Measurements from ENCODE around the gene ERVFRD-1.
"Not testable (repeated sequence)": the region's sequence is repeated elsewhere in the genome, so short reads cannot be mapped to it uniquely, and the experiment has no call there.

The ERVFRD-1 gene

GRCh38 chr6:11128608-11129007, 17.1 kb upstream of the ERVFRD-1 start:
- no peak for DNase-seq

GRCh38 chr6:11126876-11127275, 15.4 kb upstream of the ERVFRD-1 start:
- DNase-seq = no peak

GRCh38 chr6:11123978-11124377, 12.5 kb upstream of the ERVFRD-1 start:
- DNase-seq = no peak

GRCh38 chr6:11122380-11122779, 10.9 kb upstream of the ERVFRD-1 start:
- DNase-seq = no peak

- no peak for DNase-seq
Observed at GRCh38 chr6:11121851-11122250, 10.3 kb upstream of the ERVFRD-1 start.

- no peak for DNase-seq
Observed at GRCh38 chr6:11120271-11121005, 8.9 kb upstream of the ERVFRD-1 start.

- DNase-seq = peak; percentile 61
Observed at GRCh38 chr6:11115808-11116536, 4.4 kb upstream of the ERVFRD-1 start.

- DNase-seq = no peak
Observed at GRCh38 chr6:11113038-11113437, 1.5 kb upstream of the ERVFRD-1 start.

- DNase-seq = no peak
Observed at GRCh38 chr6:11111769-11112437, 378 bp upstream of the ERVFRD-1 start.

GRCh38 chr6:11108726-11109125, 2.8 kb downstream of the ERVFRD-1 start:
- no peak for DNase-seq

GRCh38 chr6:11103065-11103464, 8.5 kb downstream of the ERVFRD-1 start:
- no peak for DNase-seq

- no peak for DNase-seq
Observed at GRCh38 chr6:11101417-11101816, 10.1 kb downstream of the ERVFRD-1 start.

- no peak for DNase-seq
Observed at GRCh38 chr6:11098004-11098403, 13.5 kb downstream of the ERVFRD-1 start.

- no peak for DNase-seq
Observed at GRCh38 chr6:11097476-11097875, 14.0 kb downstream of the ERVFRD-1 start.

- peak; percentile 40 for DNase-seq
Observed at GRCh38 chr6:11096109-11096508, 15.4 kb downstream of the ERVFRD-1 start.

GRCh38 chr6:11094941-11095340, 16.6 kb downstream of the ERVFRD-1 start:
- no peak for DNase-seq

- DNase-seq = peak; percentile 61
Observed at GRCh38 chr6:11094411-11094851, 17.1 kb downstream of the ERVFRD-1 start.

- peak; percentile 97 for DNase-seq
Observed at GRCh38 chr6:11093626-11094410, 17.7 kb downstream of the ERVFRD-1 start, which contains the start of gene SMIM13. Gene SMIM13, plus strand, starts transcription at chr6:11093834. Its CDS starts 480 bp downstream, at chr6:11094314.

GRCh38 chr6:11093376-11093625, 18.2 kb downstream of the ERVFRD-1 start:
- DNase-seq = no peak

- no peak for DNase-seq
Observed at GRCh38 chr6:11092668-11093375, 18.7 kb downstream of the ERVFRD-1 start.

GRCh38 chr6:11091141-11091540, 20.4 kb downstream of the ERVFRD-1 start:
- DNase-seq = not testable (repeated sequence)

- no peak for DNase-seq
Observed at GRCh38 chr6:11089695-11090094, 21.8 kb downstream of the ERVFRD-1 start.

Measured in activated CD4-positive, alpha-beta T cell treated with anti-CD3 and anti-CD28 coated beads for 48 hours (primary cell).